ENCODE measurements around the gene NAA20.

NAA20 gene

GRCh38 chr20:20021835-20022234 is 4.7 kb downstream of the NAA20 start:
- Histone ChIP-seq H3K23ac (ENCODE audit: low read length) (no peak overlapping the region), H3K14ac (ENCODE audit: low read length) (no peak overlapping the region), H2AK5ac (ENCODE audit: low read length) (no peak overlapping the region), H3K27me3 (ENCODE audit: insufficient read depth, low read length) (no peaks in the 10 kb centered on the region), H3K4me1 (ENCODE audit: control insufficient read depth in 1 of 2, insufficient read depth in 2 of 2, low read length in 2 of 2) (peaks cover 0 to 5% of the 10 kb centered on the region in 2 experiments), H3K4ac (ENCODE audit: low read depth, low read length) (no peak overlapping the region), H3K4me3 (ENCODE audit: low read depth, low read length) (no peak overlapping the region), H3K79me1 (ENCODE audit: low read length) (peaks cover 5% of the 10 kb centered on the region), H3K18ac (ENCODE audit: low read length) (no peak overlapping the region), H2BK12ac (ENCODE audit: low read length) (no peak overlapping the region), H3K27ac (ENCODE audit: low read depth, low read length) (no peak overlapping the region), H4K12ac (ENCODE audit: low read depth, low read length) (no peak overlapping the region), H2BK5ac (ENCODE audit: low read depth, low read length, poor library complexity) (no peak overlapping the region), H4K91ac (ENCODE audit: low read depth, low read length) (no peak overlapping the region), H3K9ac (ENCODE audit: low read length) (no peak overlapping the region), H3K79me2 (ENCODE audit: control insufficient read depth, insufficient read depth, low read length, poor library complexity) (peaks cover 15% of the 10 kb centered on the region), H2AFZ (ENCODE audit: insufficient read depth, low read length, poor library complexity) (no peak overlapping the region), H2BK120ac (ENCODE audit: insufficient read depth, low read length, poor library complexity) (no peak overlapping the region), H3K9me3 (ENCODE audit: insufficient read depth, low read depth, low read length) (no peaks in the 10 kb centered on the region), H4K8ac (ENCODE audit: low read depth, low read length) (no peak overlapping the region), H3K4me2 (ENCODE audit: low read length) (no peak overlapping the region), H3K36me3 (ENCODE audit: control insufficient read depth in 1 of 2, insufficient read depth in 2 of 2, low read length in 2 of 2) (peaks cover 11 to 17% of the 10 kb centered on the region in 2 experiments)
- no CpG with 5 or more reads among the region's 7 CpGs for WGBS (ENCODE audit: extremely low coverage, insufficient coverage, insufficient read length)
- no peak for DNase-seq

GRCh38 chr20:20022498-20022897 is 5.3 kb downstream of the NAA20 start:
- Histone ChIP-seq H3K4ac (ENCODE audit: low read depth, low read length) (peak overlapping the region; percentile 70), H4K12ac (ENCODE audit: low read depth, low read length) (no peak overlapping the region), H3K4me2 (ENCODE audit: low read length) (no peak overlapping the region), H4K8ac (ENCODE audit: low read depth, low read length) (no peak overlapping the region), H3K9me3 (ENCODE audit: insufficient read depth, low read depth, low read length) (no peaks in the 10 kb centered on the region), H2BK120ac (ENCODE audit: insufficient read depth, low read length, poor library complexity) (no peak overlapping the region), H2BK5ac (ENCODE audit: low read depth, low read length, poor library complexity) (no peak overlapping the region), H3K23ac (ENCODE audit: low read length) (no peak overlapping the region), H3K79me2 (ENCODE audit: control insufficient read depth, insufficient read depth, low read length, poor library complexity) (peaks cover 12% of the 10 kb centered on the region), H3K14ac (ENCODE audit: low read length) (no peak overlapping the region), H2BK12ac (ENCODE audit: low read length) (no peak overlapping the region), H3K27ac (ENCODE audit: low read depth, low read length) (no peak overlapping the region), H3K27me3 (ENCODE audit: insufficient read depth, low read length) (no peaks in the 10 kb centered on the region), H3K4me3 (ENCODE audit: low read depth, low read length) (no peak overlapping the region), H3K18ac (ENCODE audit: low read length) (peak overlapping the region; percentile 46), H3K79me1 (ENCODE audit: low read length) (peaks cover 1% of the 10 kb centered on the region), H2AFZ (ENCODE audit: insufficient read depth, low read length, poor library complexity) (no peak overlapping the region), H3K9ac (ENCODE audit: low read length) (no peak overlapping the region), H3K4me1 (ENCODE audit: control insufficient read depth in 1 of 2, insufficient read depth in 2 of 2, low read length in 2 of 2) (peaks cover 0 to 5% of the 10 kb centered on the region in 2 experiments), H2AK5ac (ENCODE audit: low read length) (no peak overlapping the region), H4K91ac (ENCODE audit: low read depth, low read length) (no peak overlapping the region), H3K36me3 (ENCODE audit: control insufficient read depth in 1 of 2, insufficient read depth in 2 of 2, low read length in 2 of 2) (peaks cover 11 to 18% of the 10 kb centered on the region in 2 experiments)
- DNase-seq: no peak

GRCh38 chr20:20023395-20023794 is 6.2 kb downstream of the NAA20 start:
- H3K9me3 ChIP-seq (ENCODE audit: insufficient read depth, low read depth, low read length): no peaks in the 10 kb centered on the region
- H3K4me1 ChIP-seq (ENCODE audit: control insufficient read depth in 1 of 2, insufficient read depth in 2 of 2, low read length in 2 of 2): peaks cover 0 to 3% of the 10 kb centered on the region in 2 experiments
- H2AK5ac ChIP-seq (ENCODE audit: low read length): no peak overlapping the region
- no peaks in the 10 kb centered on the region for H3K27me3 ChIP-seq (ENCODE audit: insufficient read depth, low read length)
- no peak overlapping the region for H3K9ac ChIP-seq (ENCODE audit: low read length)
- peaks cover 7% of the 10 kb centered on the region for H3K79me2 ChIP-seq (ENCODE audit: control insufficient read depth, insufficient read depth, low read length, poor library complexity)
- H3K4ac ChIP-seq (ENCODE audit: low read depth, low read length): no peak overlapping the region
- no CpG with 5 or more reads among the region's 3 CpGs for WGBS (ENCODE audit: extremely low coverage, insufficient coverage, insufficient read length)
- no peak overlapping the region for H3K27ac ChIP-seq (ENCODE audit: low read depth, low read length)
- no peak overlapping the region for H2AFZ ChIP-seq (ENCODE audit: insufficient read depth, low read length, poor library complexity)
- no peak overlapping the region for H3K23ac ChIP-seq (ENCODE audit: low read length)
- H3K4me2 ChIP-seq (ENCODE audit: low read length): no peak overlapping the region
- no peak overlapping the region for H2BK12ac ChIP-seq (ENCODE audit: low read length)
- no peak overlapping the region for H2BK120ac ChIP-seq (ENCODE audit: insufficient read depth, low read length, poor library complexity)
- peaks cover 13 to 18% of the 10 kb centered on the region in 2 experiments for H3K36me3 ChIP-seq (ENCODE audit: control insufficient read depth in 1 of 2, insufficient read depth in 2 of 2, low read length in 2 of 2)
- H3K4me3 ChIP-seq (ENCODE audit: low read depth, low read length): no peak overlapping the region
- no peak overlapping the region for H3K14ac ChIP-seq (ENCODE audit: low read length)
- no peak overlapping the region for H2BK5ac ChIP-seq (ENCODE audit: low read depth, low read length, poor library complexity)
- no peaks in the 10 kb centered on the region for H3K79me1 ChIP-seq (ENCODE audit: low read length)
- no peak for DNase-seq
- H4K12ac ChIP-seq (ENCODE audit: low read depth, low read length): no peak overlapping the region
- no peak overlapping the region for H4K8ac ChIP-seq (ENCODE audit: low read depth, low read length)
- no peak overlapping the region for H3K18ac ChIP-seq (ENCODE audit: low read length)
- no peak overlapping the region for H4K91ac ChIP-seq (ENCODE audit: low read depth, low read length)

- Histone ChIP-seq H4K12ac (ENCODE audit: low read depth, low read length) (no peak overlapping the region), H2AK5ac (ENCODE audit: low read length) (no peak overlapping the region), H3K4me2 (ENCODE audit: low read length) (no peak overlapping the region)
Measured at GRCh38 chr20:20024942-20025341, 7.8 kb downstream of the NAA20 start.

More at GRCh38 chr20:20024942-20025341, 7.8 kb downstream of the NAA20 start:
- no peak overlapping the region for H3K14ac ChIP-seq (ENCODE audit: low read length)
- H3K4ac ChIP-seq (ENCODE audit: low read depth, low read length): no peak overlapping the region
- no peak overlapping the region for H2BK5ac ChIP-seq (ENCODE audit: low read depth, low read length, poor library complexity)
- no peak overlapping the region for H2BK12ac ChIP-seq (ENCODE audit: low read length)
- H3K79me2 ChIP-seq (ENCODE audit: control insufficient read depth, insufficient read depth, low read length, poor library complexity): peaks cover 3% of the 10 kb centered on the region
- no peaks in the 10 kb centered on the region for H3K9me3 ChIP-seq (ENCODE audit: insufficient read depth, low read depth, low read length)
- H3K9ac ChIP-seq (ENCODE audit: low read length): no peak overlapping the region
- H3K79me1 ChIP-seq (ENCODE audit: low read length): no peaks in the 10 kb centered on the region
- no peaks in the 10 kb centered on the region for H3K27me3 ChIP-seq (ENCODE audit: insufficient read depth, low read length)
- no peak overlapping the region for H2BK120ac ChIP-seq (ENCODE audit: insufficient read depth, low read length, poor library complexity)
- no peak overlapping the region for H2AFZ ChIP-seq (ENCODE audit: insufficient read depth, low read length, poor library complexity)
- peak in 1 of 2 donors; percentile 69 for DNase-seq
- no peak overlapping the region for H4K91ac ChIP-seq (ENCODE audit: low read depth, low read length)
- no peak overlapping the region for H3K4me3 ChIP-seq (ENCODE audit: low read depth, low read length)
- H3K23ac ChIP-seq (ENCODE audit: low read length): no peak overlapping the region
- H3K36me3 ChIP-seq (ENCODE audit: control insufficient read depth in 1 of 2, insufficient read depth in 2 of 2, low read length in 2 of 2): peaks cover 17 to 18% of the 10 kb centered on the region in 2 experiments
- no peak overlapping the region for H3K18ac ChIP-seq (ENCODE audit: low read length)
- H3K27ac ChIP-seq (ENCODE audit: low read depth, low read length): no peak overlapping the region
- H3K4me1 ChIP-seq (ENCODE audit: control insufficient read depth in 1 of 2, insufficient read depth in 2 of 2, low read length in 2 of 2): no peaks in the 10 kb centered on the region
- H4K8ac ChIP-seq (ENCODE audit: low read depth, low read length): no peak overlapping the region

All from trophoblast cell (in vitro differentiated cells and primary cell).